Endodermal cell (in vitro differentiated cells): Measurements from ENCODE around the gene ACOT9. TPM values are rescaled to one million over a fixed set of nuclear protein-coding genes. Genes with fewer than 3 reads are reported as not detected.
"Not testable (repeated sequence)": the region's sequence is repeated elsewhere in the genome, so short reads cannot be mapped to it uniquely, and the experiment has no call there.

Experiments used
- DNase-seq: peaks from one replicate; pipeline ENCODE4 v3.0.0-alpha.2; 2017
- H3K27ac ChIP-seq: 2 replicates; pipeline ENCODE4 v1.5.1; 2013; ENCODE audit warnings: mild to moderate bottlenecking, low read depth, low read length, moderate library complexity
- H3K27me3 ChIP-seq: 2 replicates; pipeline ENCODE4 v1.6.1; 2013; ENCODE audit warnings: mild to moderate bottlenecking, low read length, moderate library complexity; ENCODE audit not compliant: insufficient read depth, control insufficient read depth, poor library complexity, severe bottlenecking
- H3K36me3 ChIP-seq: 2 replicates; pipeline ENCODE4 v1.7.0; 2013; ENCODE audit warnings: mild to moderate bottlenecking, low read length, moderate library complexity; ENCODE audit not compliant: control insufficient read depth, insufficient read depth
- H3K4me1 ChIP-seq: one replicate; pipeline ENCODE4 v1.7.0; 2013; ENCODE audit warnings: low read length; ENCODE audit not compliant: control insufficient read depth, insufficient read depth
- H3K4me3 ChIP-seq: 2 replicates; pipeline ENCODE4 v1.5.1; 2013; ENCODE audit warnings: mild to moderate bottlenecking, low read length, moderate library complexity
- H3K9ac ChIP-seq: 2 replicates; pipeline ENCODE4 v1.6.1; 2013; ENCODE audit warnings: mild to moderate bottlenecking, low read length, moderate library complexity; ENCODE audit not compliant: poor library complexity, severe bottlenecking; ENCODE audit errors: extremely low read depth
- H3K9me3 ChIP-seq: 2 replicates; pipeline ENCODE4 v1.6.1; 2013; ENCODE audit warnings: mild to moderate bottlenecking, low read length, moderate library complexity; ENCODE audit not compliant: control insufficient read depth
- H3K27ac Mint-ChIP-seq: 2 replicates; pipeline ENCODE4 v1.8.0; 2020; ENCODE audit warnings: mixed read lengths
- H3K27me3 Mint-ChIP-seq: 2 replicates; pipeline ENCODE4 v1.8.0; 2021; ENCODE audit warnings: mild to moderate bottlenecking, mixed read lengths; ENCODE audit not compliant: insufficient read depth
- H3K36me3 Mint-ChIP-seq: 2 replicates; pipeline ENCODE4 v1.8.0; 2020; ENCODE audit warnings: low read depth, mixed read lengths
- H3K4me1 Mint-ChIP-seq: 2 replicates; pipeline ENCODE4 v1.8.0; 2020; ENCODE audit warnings: mixed read lengths
- H3K4me3 Mint-ChIP-seq: 2 replicates; pipeline ENCODE4 v1.8.0; 2020; ENCODE audit warnings: mild to moderate bottlenecking, moderate library complexity, mixed read lengths
- H3K9me3 Mint-ChIP-seq: 2 replicates; pipeline ENCODE4 v1.8.0; 2020; ENCODE audit warnings: mild to moderate bottlenecking, mixed read lengths
- WGBS, 2 experiments: methylation state at CpG; one replicate each; pipeline versions ENCODE4 v1.1.5 to v1.1.7; 2013; ENCODE audit warnings: missing lambda C conversion rate in 2 of 2, mixed read lengths in 1 of 2; ENCODE audit not compliant: insufficient coverage in 1 of 2, insufficient read length in 1 of 2; 5-methylcytosine and 5-hydroxymethylcytosine counted together
- total RNA-seq, 2 donors: library from RNA; stranded (reverse); fragmentation: NEBNext Ultra II Directional in 1 of 2; extraction: Animal tissue kit (Norgen Biotek cat#: 25700) in 1 of 2; gene quantifications; 2 replicates in 1 of 2; 3 replicates in 1 of 2; pipeline ENCODE4 v1.2.1, GENCODE V29; 2021
- TF ChIP-seq, protein P1 (sequence below): fragments of 200-600 bp; sonication (generic); conservative IDR thresholded peaks from 2 replicates; pipeline ENCODE4 v1.5.0; 2021; ENCODE audit warnings: antibody characterized with exemption, mild to moderate bottlenecking

ACOT9 gene
- total RNA-seq, 2 donors from 2014 or later = 34.6 to 58.4 TPM

DNA sequence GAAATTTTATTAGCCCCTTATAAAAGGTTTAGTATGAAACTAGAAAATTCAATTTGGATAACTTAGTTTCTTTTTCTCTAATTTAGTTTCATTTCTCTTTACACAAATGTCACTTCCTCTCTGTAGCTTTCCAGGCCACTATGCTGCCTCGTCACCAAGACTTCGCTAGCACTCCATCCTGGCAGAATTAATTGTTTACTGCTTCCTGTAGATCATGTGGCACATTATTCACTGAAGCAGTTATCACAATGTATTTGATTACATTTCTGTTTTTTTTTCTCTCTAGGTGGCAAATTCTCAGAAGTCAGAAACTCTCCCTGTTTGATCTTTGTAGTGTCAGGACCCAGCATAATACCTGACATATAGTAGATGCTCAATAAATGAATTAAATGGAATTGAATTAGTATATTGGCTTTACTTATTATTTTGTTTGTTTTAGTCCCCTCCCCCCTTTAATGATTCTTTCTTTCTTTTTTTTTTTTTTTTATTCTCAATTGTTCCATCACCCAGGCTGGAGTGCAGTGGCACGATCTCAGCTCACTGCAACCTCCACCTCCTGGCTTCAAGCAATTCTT lies 30.6 kb upstream of the ACOT9 start:
- no peaks in the 10 kb centered on the region for H3K36me3 Mint-ChIP-seq
- H3K27ac ChIP-seq = no peak overlapping the region
- no peaks in the 10 kb centered on the region for H3K27me3 ChIP-seq
- H3K4me3 Mint-ChIP-seq = no peak overlapping the region
- 100% methylated on average over 2 to 3 of the region's 3 CpGs for WGBS, 2 experiments
- H3K9me3 Mint-ChIP-seq = no peaks in the 10 kb centered on the region
- no peaks in the 10 kb centered on the region for H3K4me1 Mint-ChIP-seq
- no peak overlapping the region for H3K27ac Mint-ChIP-seq
- no peaks in the 10 kb centered on the region for H3K36me3 ChIP-seq
- H3K27me3 Mint-ChIP-seq = no peaks in the 10 kb centered on the region
- H3K4me3 ChIP-seq = no peak overlapping the region
- no peak overlapping the region for H3K9ac ChIP-seq
- H3K4me1 ChIP-seq = no peaks in the 10 kb centered on the region
- no peak for DNase-seq
- H3K9me3 ChIP-seq = no peaks in the 10 kb centered on the region
- TF ChIP-seq, protein P1, sequence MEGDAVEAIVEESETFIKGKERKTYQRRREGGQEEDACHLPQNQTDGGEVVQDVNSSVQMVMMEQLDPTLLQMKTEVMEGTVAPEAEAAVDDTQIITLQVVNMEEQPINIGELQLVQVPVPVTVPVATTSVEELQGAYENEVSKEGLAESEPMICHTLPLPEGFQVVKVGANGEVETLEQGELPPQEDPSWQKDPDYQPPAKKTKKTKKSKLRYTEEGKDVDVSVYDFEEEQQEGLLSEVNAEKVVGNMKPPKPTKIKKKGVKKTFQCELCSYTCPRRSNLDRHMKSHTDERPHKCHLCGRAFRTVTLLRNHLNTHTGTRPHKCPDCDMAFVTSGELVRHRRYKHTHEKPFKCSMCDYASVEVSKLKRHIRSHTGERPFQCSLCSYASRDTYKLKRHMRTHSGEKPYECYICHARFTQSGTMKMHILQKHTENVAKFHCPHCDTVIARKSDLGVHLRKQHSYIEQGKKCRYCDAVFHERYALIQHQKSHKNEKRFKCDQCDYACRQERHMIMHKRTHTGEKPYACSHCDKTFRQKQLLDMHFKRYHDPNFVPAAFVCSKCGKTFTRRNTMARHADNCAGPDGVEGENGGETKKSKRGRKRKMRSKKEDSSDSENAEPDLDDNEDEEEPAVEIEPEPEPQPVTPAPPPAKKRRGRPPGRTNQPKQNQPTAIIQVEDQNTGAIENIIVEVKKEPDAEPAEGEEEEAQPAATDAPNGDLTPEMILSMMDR = no peak

DNA sequence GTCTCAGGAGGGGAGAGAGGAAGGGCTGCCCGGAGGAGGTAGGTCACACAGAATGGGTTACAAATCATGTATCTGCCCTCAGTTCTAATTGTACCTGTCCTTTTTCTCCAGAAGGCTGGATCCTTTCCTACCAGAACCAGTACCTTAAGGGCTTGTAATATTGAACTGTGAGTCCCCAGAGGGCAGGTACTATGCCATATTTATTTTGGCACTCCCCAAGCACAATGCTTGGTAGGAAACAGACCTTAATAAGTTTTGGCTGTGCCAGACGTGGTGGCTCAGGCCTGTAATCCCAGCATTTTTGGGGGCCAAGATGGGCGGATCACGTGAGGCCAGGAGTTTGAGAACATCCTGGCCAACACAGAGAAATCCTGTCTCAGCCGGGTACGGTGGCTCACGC lies 28.0 kb upstream of the ACOT9 start:
- H3K9me3 ChIP-seq, H3K36me3 Mint-ChIP-seq, H3K36me3 ChIP-seq, DNase-seq, H3K27me3 ChIP-seq, H3K27me3 Mint-ChIP-seq, H3K4me1 Mint-ChIP-seq, H3K9me3 Mint-ChIP-seq, H3K27ac ChIP-seq, H3K9ac ChIP-seq, H3K4me3 ChIP-seq, H3K4me3 Mint-ChIP-seq, H3K4me1 ChIP-seq, H3K27ac Mint-ChIP-seq: not testable (repeated sequence)
- WGBS, 2 experiments = 90 to 100% methylated on average over 1 to 6 of the region's 7 CpGs

DNA sequence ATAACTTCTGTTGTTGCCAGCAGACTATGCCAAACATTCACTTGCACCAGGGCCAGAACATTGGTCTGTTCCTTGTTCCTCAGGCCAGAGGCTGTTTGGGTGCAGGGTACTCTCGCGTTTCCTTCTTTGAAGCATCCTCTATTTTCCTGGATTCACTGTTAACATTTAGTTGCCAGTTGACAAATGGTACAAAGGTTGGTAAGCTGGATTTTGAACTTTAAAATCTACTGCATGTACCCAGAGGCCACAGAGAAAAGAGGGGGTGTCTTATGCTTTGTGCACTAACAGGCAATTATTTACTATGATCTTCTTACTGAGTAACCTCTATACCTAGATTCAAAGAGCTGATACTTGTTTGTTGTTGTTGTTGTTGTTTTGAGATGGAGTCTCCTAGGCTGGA lies 27.1 kb upstream of the ACOT9 start:
- no peaks in the 10 kb centered on the region for H3K27me3 Mint-ChIP-seq
- H3K27me3 ChIP-seq = no peaks in the 10 kb centered on the region
- TF ChIP-seq, protein P1 = no peak
- no peaks in the 10 kb centered on the region for H3K9me3 ChIP-seq
- H3K27ac ChIP-seq = no peak overlapping the region
- no peak overlapping the region for H3K27ac Mint-ChIP-seq
- H3K36me3 ChIP-seq = no peaks in the 10 kb centered on the region
- no peak overlapping the region for H3K4me3 ChIP-seq
- H3K4me3 Mint-ChIP-seq = no peak overlapping the region
- DNase-seq = no peak
- no peak overlapping the region for H3K9ac ChIP-seq
- H3K36me3 Mint-ChIP-seq = no peaks in the 10 kb centered on the region
- no peaks in the 10 kb centered on the region for H3K4me1 ChIP-seq
- peaks cover 9% of the 10 kb centered on the region for H3K9me3 Mint-ChIP-seq
- H3K4me1 Mint-ChIP-seq = no peaks in the 10 kb centered on the region
- WGBS, 2 experiments = 94% methylated on average over 2 of the region's 2 CpGs; no CpG with 5 or more reads in 1 of the 2 experiments
